Activated T-cell treated with anti-CD3 and anti-CD28 coated beads, Interleukin-2, amount 50 U/mL, for 48 hours (primary cell): ENCODE measurements around the gene PTPRG.

Source experiments
- DNase-seq, 2 experiments: peaks; one replicate each; pipeline ENCODE4 v3.0.0-alpha.2; 2020

The PTPRG gene

DNA sequence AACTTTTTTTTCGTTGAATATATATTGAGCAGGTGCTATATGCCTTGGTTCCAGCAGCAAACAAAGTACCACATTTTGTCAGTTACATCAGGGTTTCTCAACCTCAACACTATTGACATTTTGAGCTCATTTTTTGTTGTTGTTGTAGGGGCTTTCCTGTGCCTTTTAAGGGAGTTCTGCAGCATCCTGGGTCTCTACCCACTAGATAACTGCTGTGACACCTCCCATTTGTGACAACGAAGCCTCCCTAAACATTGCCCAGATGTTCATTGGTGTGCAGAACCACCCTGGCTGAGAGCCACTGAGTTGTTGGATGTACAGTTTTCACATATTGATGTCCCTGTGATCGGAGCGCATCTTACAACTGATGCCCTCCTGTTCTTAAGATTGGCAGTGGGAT, 382.6 kb downstream of the PTPRG start:
- no peak for DNase-seq

GRCh38 chr3:61944726-61945125, 383.4 kb downstream of the PTPRG start:
- no peak for DNase-seq

DNA sequence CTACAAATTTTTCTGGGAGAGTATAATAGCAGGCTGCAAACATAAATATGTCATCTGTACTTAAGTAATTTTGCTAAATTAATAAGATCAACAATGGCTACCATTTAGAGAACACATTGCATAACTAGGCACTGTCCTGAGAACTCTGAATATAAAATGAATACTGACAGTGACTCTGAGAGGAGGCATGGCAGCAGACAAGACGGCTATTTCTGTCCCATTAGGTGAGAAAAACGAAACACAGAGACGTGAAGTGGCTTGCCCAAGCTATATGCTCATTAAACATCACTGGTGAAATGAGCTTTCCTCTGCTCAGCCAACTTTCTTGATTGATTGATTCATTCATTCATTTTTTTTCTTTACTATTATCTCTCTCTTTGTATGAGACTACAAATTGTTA, 384.3 kb downstream of the PTPRG start:
- no peak for DNase-seq

- no peak for DNase-seq
These were observed 385.4 kb downstream of the PTPRG start for GRCh38 chr3:61946570-61947324.

- DNase-seq: no peak
These were observed 386.1 kb downstream of the PTPRG start for GRCh38 chr3:61947456-61947855.

- DNase-seq: no peak
These were observed 387.4 kb downstream of the PTPRG start for GRCh38 chr3:61948699-61949305.

- no peak for DNase-seq
These were observed 392.7 kb downstream of the PTPRG start for GRCh38 chr3:61954097-61954540.

GRCh38 chr3:61955483-61955882, 394.1 kb downstream of the PTPRG start:
- no peak for DNase-seq

DNA sequence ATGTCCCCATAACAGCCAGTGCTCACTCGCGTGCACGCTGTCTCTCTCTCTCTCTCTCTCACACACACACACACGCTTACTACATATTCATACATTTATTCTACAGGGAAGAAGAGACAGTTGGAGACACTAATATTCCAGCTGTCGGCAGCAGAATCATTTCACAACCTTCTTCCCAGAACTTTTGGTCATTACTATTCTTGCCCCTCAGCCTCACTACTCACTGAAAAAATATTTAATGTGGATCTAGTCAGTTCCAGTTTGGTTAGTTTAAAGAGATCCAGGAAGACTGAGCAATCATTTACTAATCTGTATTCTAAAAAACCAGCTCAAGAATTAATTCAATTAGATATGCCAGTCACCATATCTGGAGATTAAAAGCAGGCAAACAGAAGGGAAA, 394.9 kb downstream of the PTPRG start:
- DNase-seq: no peak

GRCh38 chr3:61957259-61957658, 395.9 kb downstream of the PTPRG start:
- DNase-seq: no peak

GRCh38 chr3:61960976-61961375, 399.6 kb downstream of the PTPRG start:
- DNase-seq: no peak

GRCh38 chr3:61961900-61962299, 400.5 kb downstream of the PTPRG start:
- DNase-seq: no peak

DNA sequence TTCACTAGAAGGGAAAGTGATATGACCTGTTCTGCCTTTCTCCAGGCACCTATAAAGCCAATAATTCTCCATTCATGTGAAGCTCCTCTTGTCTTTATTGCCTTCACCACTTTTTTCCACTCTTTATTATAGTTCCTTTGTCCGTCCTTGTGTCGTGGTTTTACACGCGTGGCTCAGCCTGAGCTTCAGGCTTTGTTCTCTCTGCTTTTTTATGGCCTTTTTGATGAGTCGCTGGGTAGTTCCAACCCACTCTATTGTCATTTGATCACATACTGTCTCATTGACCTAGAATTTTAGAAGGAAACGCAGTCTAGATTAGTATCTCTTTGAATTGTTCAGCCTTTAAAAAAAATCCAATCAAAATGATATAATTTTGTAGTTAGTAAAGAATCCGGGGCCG, 403.2 kb downstream of the PTPRG start:
- DNase-seq: no peak

DNA sequence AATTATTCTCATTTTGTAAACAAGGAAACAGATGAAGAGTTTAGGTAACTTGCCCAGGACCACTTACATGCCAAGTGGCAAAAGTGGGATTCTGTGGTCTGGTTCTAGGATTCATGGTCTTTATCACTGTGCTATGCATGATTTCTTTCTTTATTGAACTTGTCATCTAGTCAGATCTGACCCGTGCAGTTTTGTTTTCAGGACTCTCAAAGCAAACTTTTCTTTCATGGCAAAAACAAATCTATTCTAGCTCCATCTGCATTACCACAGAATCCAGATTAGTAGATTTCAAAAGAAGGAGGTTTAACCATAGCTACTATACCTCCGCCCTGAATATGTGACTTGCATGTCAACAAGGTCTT, 404.4 kb downstream of the PTPRG start:
- DNase-seq: no peak

GRCh38 chr3:61966200-61966599, 404.8 kb downstream of the PTPRG start:
- no peak for DNase-seq

GRCh38 chr3:61967019-61967418, 405.6 kb downstream of the PTPRG start:
- no peak for DNase-seq

GRCh38 chr3:61967937-61968336, 406.6 kb downstream of the PTPRG start:
- no peak for DNase-seq

- DNase-seq: no peak
These were observed 413.3 kb downstream of the PTPRG start for GRCh38 chr3:61974662-61975061.

- no peak for DNase-seq
These were observed 413.8 kb downstream of the PTPRG start for GRCh38 chr3:61975199-61975598.

DNA sequence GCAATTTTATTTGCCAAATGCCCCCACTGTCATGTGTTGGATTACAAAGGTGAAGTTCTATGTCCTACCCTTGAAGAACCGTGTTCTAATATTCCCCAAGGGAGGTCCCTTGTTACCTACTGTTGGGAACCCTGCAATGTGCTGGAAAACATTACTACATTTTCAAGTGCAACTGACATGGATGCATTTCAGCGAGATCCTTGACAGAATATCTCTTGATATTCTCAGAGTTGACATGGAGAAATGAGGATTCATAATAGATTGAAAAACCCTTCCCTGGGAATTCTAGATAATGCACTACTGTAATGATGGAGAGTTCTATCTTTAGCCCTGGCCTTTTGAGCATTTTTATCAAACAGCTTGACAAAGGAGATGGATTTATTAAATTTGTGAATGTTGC, 414.6 kb downstream of the PTPRG start:
- no peak for DNase-seq

DNA sequence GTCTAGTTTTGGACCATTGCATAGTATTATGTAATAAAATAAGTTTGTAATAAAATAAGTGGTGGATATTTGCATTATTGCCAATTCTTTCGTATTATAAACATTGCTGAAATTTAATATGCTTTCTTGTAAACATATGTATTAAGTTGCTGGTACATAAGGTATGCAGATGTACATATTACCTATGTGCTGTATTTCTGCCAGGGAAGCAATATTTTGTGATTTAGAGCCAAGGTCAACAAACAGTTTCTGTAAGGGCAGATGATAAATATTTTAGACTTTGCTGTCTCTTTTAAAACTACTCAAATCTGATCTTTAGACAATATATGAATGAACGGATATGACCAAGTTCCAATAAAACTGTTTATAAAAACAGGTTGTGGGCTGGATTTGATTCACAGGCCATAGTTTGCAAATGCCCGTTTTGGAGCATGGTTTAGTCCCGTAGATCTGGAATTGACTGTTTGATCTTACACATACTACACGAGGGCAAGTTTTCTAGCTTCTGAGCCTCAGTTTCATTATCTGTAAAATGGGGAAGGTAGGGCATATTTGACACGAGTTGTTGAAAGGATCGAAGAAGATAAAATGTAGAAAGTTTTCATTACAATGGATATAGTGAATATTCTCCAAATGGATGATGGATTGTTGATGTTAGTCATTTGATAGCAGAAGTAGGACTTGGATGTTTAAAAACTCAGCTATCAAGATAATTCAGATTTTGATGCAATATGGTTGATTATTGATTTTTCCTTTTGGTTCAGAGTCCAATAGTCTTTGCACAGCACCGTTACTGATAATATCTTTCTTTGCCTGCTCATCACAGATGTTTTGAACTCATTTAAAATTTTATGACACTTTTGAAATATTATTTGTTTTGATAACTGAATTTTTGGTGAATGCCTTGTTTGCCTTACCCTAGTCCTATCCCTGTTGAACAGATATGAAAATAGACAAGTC, 417.4 kb downstream of the PTPRG start:
- DNase-seq: no peak

- DNase-seq: no peak
These were observed 418.3 kb downstream of the PTPRG start for GRCh38 chr3:61979638-61980037.

DNA sequence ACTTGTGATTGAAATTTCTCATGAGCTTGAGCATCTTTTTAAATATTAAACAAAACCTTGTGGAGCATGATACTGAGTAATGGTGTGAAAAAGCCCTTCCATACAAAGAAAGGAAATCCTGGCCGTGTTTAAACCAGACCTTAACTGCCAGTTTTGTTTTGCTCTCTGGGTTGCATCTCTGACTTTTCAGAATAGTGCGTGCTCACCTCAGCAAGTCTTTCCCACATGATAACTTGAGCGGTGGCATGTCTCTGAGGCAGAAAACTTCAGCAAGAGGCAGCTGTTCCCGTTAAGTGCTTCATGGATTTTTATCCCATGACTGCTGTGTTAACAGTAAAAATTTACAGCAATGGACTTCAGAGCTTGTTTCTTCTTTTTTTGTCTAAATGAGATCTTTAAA, 418.7 kb downstream of the PTPRG start:
- DNase-seq: no peak

DNA sequence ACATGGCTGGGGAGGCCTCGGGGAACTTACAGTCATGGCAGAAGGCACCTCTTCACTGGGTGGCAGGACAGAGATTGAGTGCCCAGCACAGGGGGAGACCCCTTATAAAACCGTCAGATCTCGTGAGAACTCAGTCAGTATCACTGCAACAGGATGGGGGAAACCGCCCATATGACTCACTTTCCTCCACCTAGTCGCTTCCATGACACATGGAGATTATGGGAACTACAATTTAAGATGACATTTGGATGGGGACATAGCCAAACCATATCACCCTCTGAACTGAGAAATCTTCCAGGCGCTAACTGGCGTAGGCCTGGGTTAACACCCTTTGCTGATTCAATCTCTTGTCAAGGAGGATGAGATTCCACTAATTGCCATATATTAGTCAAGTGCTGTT, 419.7 kb downstream of the PTPRG start:
- DNase-seq: no peak
